ENCODE data around the gene SGTB. TPM values are rescaled to one million over a fixed set of nuclear protein-coding genes. Genes with fewer than 3 reads are reported as not detected.

The SGTB gene
- total and polyA plus RNA-seq, 2 of the 8 experiments (the other 6 are each of a cell fraction or from before 2014, with no cell fraction given), result 2.2 to 18.7 TPM

GRCh38 chr5:65742565-65743231, 20.8 kb upstream of the SGTB start:
- TF ChIP-seq CTCF (IDR thresholded peaks at IDR 0.05; ENCODE audit: control extremely low read depth in 1 of 3, insufficient read depth in 1 of 3, low read depth in 1 of 3, low read length in 3 of 3), result peak in 2 of 3 experiments; percentile 15 to 50; a peak in 2 of 4 replicates
- TF ChIP-seq RAD21 (IDR thresholded peaks at IDR 0.05 in 1 of 2, conservative IDR thresholded peaks at IDR 0.05 in 1 of 2; ENCODE audit: low read depth in 2 of 2, low read length in 2 of 2), result peak; percentile 50 to 52
- TF ChIP-seq USF2 (IDR thresholded peaks at IDR 0.05; ENCODE audit: low read length), result no peak
- TF ChIP-seq TBP (IDR thresholded peaks at IDR 0.05; ENCODE audit: low read depth, low read length), result no peak
- Histone ChIP-seq H4K91ac (replicated peaks; ENCODE audit: insufficient read length, low read length) (no peak overlapping the region), H4K8ac (ENCODE audit: extremely low read depth, insufficient read depth, low read length) (no peak overlapping the region), H2AFZ (ENCODE audit: low read length) (no peak overlapping the region), H3K79me2 (ENCODE audit: control insufficient read depth in 1 of 2, insufficient read depth in 2 of 2, low read length in 2 of 2) (peaks cover 17 to 94% of the 10 kb centered on the region in 2 experiments), H3K4ac (replicated peaks; ENCODE audit: insufficient read length, low read depth, low read length) (no peak overlapping the region), H3K36me3 (ENCODE audit: control insufficient read depth in 2 of 4, insufficient read depth in 4 of 4, low read length in 3 of 4) (no peaks in the 10 kb centered on the region), H2BK15ac (ENCODE audit: low read length) (no peak overlapping the region), H2BK5ac (ENCODE audit: low read depth, low read length) (no peak overlapping the region), H3K27me3 (replicated peaks in 1 of 4; ENCODE audit: control insufficient read depth in 3 of 4, extremely low read depth in 1 of 4, insufficient read depth in 3 of 4, low read length in 3 of 4) (peaks cover 0 to 1% (median 0%) of the 10 kb centered on the region in 4 experiments; a peak in 1 of 7 replicates), H2AK5ac (ENCODE audit: low read depth, low read length) (no peak overlapping the region), H3K18ac (ENCODE audit: extremely low read depth, low read length) (no peak overlapping the region), H2BK120ac (replicated peaks; ENCODE audit: low read depth, low read length) (no peak overlapping the region), H3K23ac (ENCODE audit: insufficient read length) (no peak overlapping the region), H3K9ac (replicated peaks in 1 of 4; ENCODE audit: extremely low read depth in 1 of 4, low read depth in 3 of 4, low read length in 3 of 4) (no peak overlapping the region), H3K56ac (replicated peaks; ENCODE audit: insufficient read length, low read depth, low read length) (no peak overlapping the region), H3K4me1 (replicated peaks in 1 of 4; ENCODE audit: control insufficient read depth in 3 of 4, insufficient read depth in 4 of 4, low read length in 3 of 4) (no peaks in the 10 kb centered on the region), H2BK20ac (ENCODE audit: low read length) (no peak overlapping the region), H3K79me1 (ENCODE audit: low read depth, low read length) (peaks cover 8% of the 10 kb centered on the region), H3K14ac (ENCODE audit: insufficient read length) (no peak overlapping the region), H3K4me2 (ENCODE audit: insufficient read depth in 1 of 2, low read depth in 2 of 2, low read length in 2 of 2) (no peak overlapping the region), H3K23me2 (ENCODE audit: low read depth, low read length) (no peaks in the 10 kb centered on the region), H3K9me3 (ENCODE audit: insufficient read depth in 2 of 2, low read depth in 1 of 2, low read length in 1 of 2) (no peaks in the 10 kb centered on the region), H4K5ac (ENCODE audit: insufficient read length, low read depth, low read length) (no peak overlapping the region), H4K20me1 (replicated peaks in 1 of 2; ENCODE audit: control insufficient read depth in 1 of 2, insufficient read depth in 2 of 2, low read length in 2 of 2) (peaks cover 7 to 14% of the 10 kb centered on the region in 2 experiments), H3K4me3 (ENCODE audit: extremely low read depth in 1 of 4, insufficient read depth in 2 of 4, low read depth in 3 of 4, low read length in 4 of 4) (no peak overlapping the region), H2BK12ac (ENCODE audit: low read depth, low read length) (no peak overlapping the region), H3K27ac (ENCODE audit: low read depth, low read length) (no peak overlapping the region)
- ChIA-PET CTCF (ENCODE audit: partially characterized antibody) (interaction anchor here (0.7 to 2.1 kb wide), 8 partner anchors 9 to 31 kb away, joined by 3 to 10 read pairs (median 3); partner anchors contain the start of genes NLN and SGTB), POLR2A (ENCODE audit: partially characterized antibody) (no interaction called here)
- 78% methylated on average over 4 of the region's 4 CpGs; no CpG with 5 or more reads in 1 of the 2 experiments for WGBS, 2 experiments (ENCODE audit: extremely low coverage in 1 of 2, insufficient coverage in 1 of 2, insufficient read length in 1 of 2, insufficient replicate concordance in 2 of 2, low coverage in 1 of 2, low lambda C conversion rate in 2 of 2, missing lambda C conversion rate in 1 of 2)
- FAIRE-seq (no peak), DNase-seq (ENCODE audit: low read depth in 1 of 2, low spot score in 2 of 2) (no peak)
